H9 (cell line): ENCODE measurements around the gene MYO18A. TPM values are rescaled to one million over a fixed set of nuclear protein-coding genes. Genes with fewer than 3 reads are reported as not detected.

ENCODE experiments used
- DNase-seq: peaks from one replicate; pipeline ENCODE4 v3.0.0-alpha.2; 2017
- H2AFZ ChIP-seq: one replicate; pipeline ENCODE4 v1.6.1; 2013; ENCODE audit warnings: mild to moderate bottlenecking, low read length, control low read depth, moderate library complexity
- H2AK5ac ChIP-seq: 2 replicates; pipeline ENCODE4 v1.6.1; 2013; ENCODE audit warnings: low read length, control low read depth, mixed read lengths; ENCODE audit not compliant: insufficient read length
- H2BK120ac ChIP-seq: one replicate; pipeline ENCODE4 v1.6.1; 2013; ENCODE audit warnings: low read depth, mild to moderate bottlenecking, low read length, control low read depth, inconsistent platforms; ENCODE audit not compliant: poor library complexity, severe bottlenecking
- H2BK12ac ChIP-seq: 2 replicates; pipeline ENCODE4 v1.6.1; 2013; ENCODE audit warnings: low read length, control low read depth, mixed read lengths, low read depth; ENCODE audit not compliant: insufficient read length
- H2BK15ac ChIP-seq: 2 replicates; pipeline ENCODE4 v1.6.1; 2013; ENCODE audit warnings: low read depth, low read length, control low read depth
- H2BK20ac ChIP-seq: one replicate; pipeline ENCODE4 v1.6.1; 2013; ENCODE audit warnings: low read depth, mild to moderate bottlenecking, low read length, control low read depth, inconsistent platforms; ENCODE audit not compliant: poor library complexity, severe bottlenecking
- H2BK5ac ChIP-seq: 2 replicates; pipeline ENCODE4 v1.6.1; 2013; ENCODE audit warnings: low read length, control low read depth, mixed read lengths; ENCODE audit not compliant: insufficient read length
- H3K14ac ChIP-seq: 2 replicates; pipeline ENCODE4 v1.6.1; 2013; ENCODE audit warnings: low read length, control low read depth; ENCODE audit not compliant: insufficient read depth
- H3K18ac ChIP-seq: 2 replicates; pipeline ENCODE4 v1.6.1; 2013; ENCODE audit warnings: low read depth, mild to moderate bottlenecking, mixed read lengths, low read length, control low read depth; ENCODE audit not compliant: insufficient read length
- H3K23ac ChIP-seq: 2 replicates; pipeline ENCODE4 v1.6.1; 2013; ENCODE audit warnings: low read length, control low read depth, mixed read lengths, low read depth; ENCODE audit not compliant: insufficient read length
- H3K23me2 ChIP-seq: 2 replicates; pipeline ENCODE4 v1.6.1; 2013; ENCODE audit warnings: low read depth, mild to moderate bottlenecking, mixed read lengths, low read length, control low read depth; ENCODE audit not compliant: insufficient read length, poor library complexity, severe bottlenecking
- H3K27ac ChIP-seq: 2 replicates; pipeline ENCODE4 v1.5.1; 2013; ENCODE audit warnings: low read length, control low read depth, mixed read lengths, low read depth; ENCODE audit not compliant: insufficient read length
- H3K27me3 ChIP-seq: 2 replicates; pipeline ENCODE4 v1.6.1; 2013; ENCODE audit warnings: low read length, control low read depth, inconsistent platforms; ENCODE audit not compliant: insufficient read depth
- H3K4ac ChIP-seq: 2 replicates; pipeline ENCODE4 v1.6.1; 2013; ENCODE audit warnings: low read depth, mild to moderate bottlenecking, control low read depth, inconsistent platforms, low read length, moderate library complexity
- H3K4me1 ChIP-seq: 2 replicates; pipeline ENCODE4 v1.6.1; 2013; ENCODE audit warnings: low read length, control low read depth, inconsistent platforms; ENCODE audit not compliant: insufficient read depth
- H3K4me2 ChIP-seq: 2 replicates; pipeline ENCODE4 v1.6.1; 2013; ENCODE audit warnings: low read length, control low read depth, mixed read lengths; ENCODE audit not compliant: insufficient read length, insufficient read depth
- H3K56ac ChIP-seq: 2 replicates; pipeline ENCODE4 v1.6.1; 2013; ENCODE audit warnings: low read depth, mild to moderate bottlenecking, mixed read lengths, low read length, control low read depth; ENCODE audit not compliant: insufficient read length
- H3K79me1 ChIP-seq: 2 replicates; pipeline ENCODE4 v1.6.1; 2013; ENCODE audit warnings: low read depth, mild to moderate bottlenecking, moderate library complexity, low read length, control low read depth, inconsistent platforms; ENCODE audit not compliant: insufficient read depth, poor library complexity, severe bottlenecking
- H3K79me2 ChIP-seq: 2 replicates; pipeline ENCODE4 v1.6.1; 2013; ENCODE audit warnings: low read length, control low read depth, inconsistent platforms; ENCODE audit not compliant: insufficient read depth
- H3K9ac ChIP-seq: 2 replicates; pipeline ENCODE4 v1.6.1; 2013; ENCODE audit warnings: low read length, control low read depth, mixed read lengths; ENCODE audit not compliant: insufficient read length; ENCODE audit errors: extremely low read depth
- H3K9me3 ChIP-seq: one replicate; pipeline ENCODE4 v1.6.1; 2013; ENCODE audit warnings: low read depth, low read length, inconsistent platforms; ENCODE audit not compliant: control insufficient read depth
- H3T11ph ChIP-seq: one replicate; pipeline ENCODE4 v1.6.1; 2013; ENCODE audit warnings: mild to moderate bottlenecking, low read length, control low read depth, inconsistent platforms
- H4K20me1 ChIP-seq: one replicate; pipeline ENCODE4 v1.6.1; 2013; ENCODE audit not compliant: control insufficient read depth, insufficient read length, insufficient read depth
- H4K5ac ChIP-seq: 2 replicates; pipeline ENCODE4 v1.6.1; 2013; ENCODE audit warnings: low read depth, mild to moderate bottlenecking, mixed read lengths, low read length, control low read depth; ENCODE audit not compliant: insufficient read length
- H4K8ac ChIP-seq: replicated peaks from 2 replicates; pipeline ENCODE4 v1.6.1; 2013; ENCODE audit warnings: low read length, control low read depth, mixed read lengths, low read depth; ENCODE audit not compliant: insufficient read length
- H4K91ac ChIP-seq: 2 replicates; pipeline ENCODE4 v1.6.1; 2013; ENCODE audit warnings: low read depth, mild to moderate bottlenecking, moderate library complexity, mixed read lengths, low read length, control low read depth; ENCODE audit not compliant: insufficient read length
- H3K27ac Mint-ChIP-seq, 3 experiments: 2 replicates in 2 of 3; 3 replicates in 1 of 3; pipeline ENCODE4 v1.8.0; 2020 to 2021; ENCODE audit warnings: mixed read lengths in 3 of 3, mild to moderate bottlenecking in 1 of 3, moderate library complexity in 1 of 3
- H3K27me3 Mint-ChIP-seq: 2 replicates; pipeline ENCODE4 v1.8.0; 2021; ENCODE audit warnings: low read depth, mild to moderate bottlenecking, moderate library complexity, mixed read lengths
- H3K36me3 Mint-ChIP-seq, 3 experiments: 2 replicates in 2 of 3; 3 replicates in 1 of 3; pipeline ENCODE4 v1.8.0; 2020 to 2021; ENCODE audit warnings: low read depth in 3 of 3, mixed read lengths in 3 of 3; ENCODE audit not compliant: insufficient read depth in 1 of 3
- H3K4me1 Mint-ChIP-seq, 2 experiments: 2 replicates each; pipeline ENCODE4 v1.8.0; 2020; ENCODE audit warnings: mixed read lengths in 2 of 2
- H3K4me3 Mint-ChIP-seq, 2 experiments: 2 replicates in 1 of 2; 3 replicates in 1 of 2; pipeline ENCODE4 v1.8.0; 2020 to 2021; ENCODE audit warnings: mild to moderate bottlenecking in 2 of 2, mixed read lengths in 2 of 2, moderate library complexity in 1 of 2
- H3K9me3 Mint-ChIP-seq, 2 experiments: 2 replicates in 1 of 2; 3 replicates in 1 of 2; pipeline ENCODE4 v1.8.0; 2020; ENCODE audit warnings: mild to moderate bottlenecking in 2 of 2, mixed read lengths in 2 of 2, moderate library complexity in 1 of 2
- CTCF ChIP-seq: fragments of 200-600 bp; sonication (generic); conservative IDR thresholded peaks from 3 replicates; pipeline ENCODE4 v1.8.0; 2021; ENCODE audit warnings: antibody characterized with exemption, mild to moderate bottlenecking
- whole genome bisulfite sequencing: extraction: QIAGEN DNeasy Blood & Tissue Kit; methylation state at CpG from one replicate; pipeline ENCODE4 v1.1.7; 2013; ENCODE audit warnings: missing lambda C conversion rate, low lambda C conversion rate, mixed read lengths; ENCODE audit not compliant: insufficient read length; ENCODE audit errors: extremely low coverage; 5-methylcytosine and 5-hydroxymethylcytosine counted together
- total RNA-seq: library from RNA; stranded (reverse); gene quantifications from 2 replicates; pipeline ENCODE4 v1.2.1, GENCODE V29; 2021

The MYO18A gene
- total RNA-seq, 1 experiment from 2014 or later, result 21.6 TPM

DNA sequence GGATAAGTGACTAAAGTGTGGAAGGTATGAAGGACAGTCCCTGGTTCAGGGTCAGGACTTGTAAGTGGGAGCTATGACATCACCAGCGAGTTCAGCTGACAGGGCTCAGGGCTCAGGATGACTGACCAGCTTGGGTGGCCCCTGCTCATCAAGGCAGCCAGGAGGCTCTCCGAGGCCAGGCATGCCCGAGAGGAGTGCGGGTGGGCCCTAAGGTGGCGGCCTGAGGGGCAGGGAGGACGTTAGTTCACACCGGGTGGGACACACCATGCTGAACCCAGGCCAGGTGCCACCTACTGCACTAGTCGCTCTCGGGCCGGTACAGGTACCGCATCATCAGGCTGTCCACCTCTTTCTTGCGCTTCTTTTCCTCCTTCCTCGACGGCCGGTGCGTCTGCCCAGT, 100.8 kb downstream of the MYO18A start:
- no peak for TF ChIP-seq CTCF
- Histone ChIP-seq H4K8ac (no peak overlapping the region), H3K79me2 (no peaks in the 10 kb centered on the region), H2AFZ (no peak overlapping the region), H3K9me3 (no peaks in the 10 kb centered on the region), H3K23me2 (peaks cover 3% of the 10 kb centered on the region), H3K9ac (no peak overlapping the region), H3K18ac (no peak overlapping the region), H4K5ac (no peak overlapping the region), H4K20me1 (no peaks in the 10 kb centered on the region), H3K4ac (no peak overlapping the region), H2BK120ac (no peak overlapping the region), H3T11ph (no peak overlapping the region), H3K56ac (no peak overlapping the region), H3K27ac (no peak overlapping the region), H2BK20ac (no peak overlapping the region), H2BK15ac (no peak overlapping the region), H2AK5ac (no peak overlapping the region), H4K91ac (no peak overlapping the region), H3K27me3 (no peaks in the 10 kb centered on the region), H3K79me1 (no peaks in the 10 kb centered on the region), H2BK12ac (no peak overlapping the region), H3K4me1 (peaks cover 10% of the 10 kb centered on the region; the same call in 1 of the 2 replicates), H2BK5ac (no peak overlapping the region), H3K4me2 (no peak overlapping the region), H3K14ac (no peak overlapping the region), H3K23ac (no peak overlapping the region)
- peak overlapping the region in 2 of 3 experiments; percentile 34 to 52; a peak in 3 of 7 replicates for H3K27ac Mint-ChIP-seq
- no peaks in the 10 kb centered on the region for H3K9me3 Mint-ChIP-seq
- WGBS, result no CpG with 5 or more reads among the region's 16 CpGs
- H3K4me1 Mint-ChIP-seq, result peaks cover 41 to 58% of the 10 kb centered on the region in 2 experiments
- H3K27me3 Mint-ChIP-seq, result no peaks in the 10 kb centered on the region
- no peak overlapping the region; a peak in 1 of 5 replicates for H3K4me3 Mint-ChIP-seq
- DNase-seq, result no peak
- peaks cover 11 to 24% (median 20%) of the 10 kb centered on the region in 3 experiments; a peak in 6 of 7 replicates for H3K36me3 Mint-ChIP-seq
